RWPE2 (cell line): ENCODE results near the gene TRH.
A peak's percentile ranks its signal among the peaks of the same experiment; 100 is the strongest.

ENCODE experiments used
- ATAC-seq: fragments of 200-7000 bp; cut with Tn5 transposase; 3 replicates; pipeline ENCODE4 v1.9.1; 2021; ENCODE audit warnings: low read depth
- DNase-seq: peaks from one replicate; pipeline ENCODE4 v3.0.0-alpha.2; 2020; ENCODE audit warnings: low spot score
- H3K27ac ChIP-seq: fragments of 450-650 bp; 2 replicates; pipeline ENCODE4 v1.5.1; 2017; ENCODE audit warnings: mild to moderate bottlenecking; ENCODE audit not compliant: poor library complexity, severe bottlenecking
- H3K27me3 ChIP-seq: fragments of 250-450 bp; sonication (Bioruptor Pico); 2 replicates; pipeline ENCODE4 v1.5.1; 2021; ENCODE audit warnings: mild to moderate bottlenecking, moderate library complexity; ENCODE audit not compliant: insufficient read depth, poor library complexity, severe bottlenecking
- H3K36me3 ChIP-seq: fragments of 250-450 bp; sonication (Bioruptor Pico); 2 replicates; pipeline ENCODE4 v1.5.1; 2020; ENCODE audit warnings: low read depth, mild to moderate bottlenecking, moderate library complexity
- H3K4me1 ChIP-seq: fragments of 250-450 bp; sonication (Bioruptor Pico); 2 replicates; pipeline ENCODE4 v1.5.1; 2021; ENCODE audit warnings: mild to moderate bottlenecking, moderate library complexity; ENCODE audit not compliant: insufficient read depth, poor library complexity, severe bottlenecking
- H3K4me3 ChIP-seq: fragments of 250-450 bp; sonication (Bioruptor Pico); 2 replicates; pipeline ENCODE4 v1.5.1; 2021; ENCODE audit warnings: mild to moderate bottlenecking, moderate library complexity; ENCODE audit not compliant: severe bottlenecking
- H3K9me3 ChIP-seq: fragments of 250-450 bp; sonication (Bioruptor Pico); 2 replicates; pipeline ENCODE4 v1.5.1; 2021; ENCODE audit warnings: mild to moderate bottlenecking, moderate library complexity; ENCODE audit not compliant: severe bottlenecking
- TF ChIP-seq, protein P1 (sequence below): fragments of 450-650 bp; IDR thresholded peaks from one replicate; pipeline ENCODE4 v1.5.1; 2017; ENCODE audit warnings: mild to moderate bottlenecking, moderate library complexity; ENCODE audit not compliant: poor library complexity, severe bottlenecking

The TRH gene

DNA sequence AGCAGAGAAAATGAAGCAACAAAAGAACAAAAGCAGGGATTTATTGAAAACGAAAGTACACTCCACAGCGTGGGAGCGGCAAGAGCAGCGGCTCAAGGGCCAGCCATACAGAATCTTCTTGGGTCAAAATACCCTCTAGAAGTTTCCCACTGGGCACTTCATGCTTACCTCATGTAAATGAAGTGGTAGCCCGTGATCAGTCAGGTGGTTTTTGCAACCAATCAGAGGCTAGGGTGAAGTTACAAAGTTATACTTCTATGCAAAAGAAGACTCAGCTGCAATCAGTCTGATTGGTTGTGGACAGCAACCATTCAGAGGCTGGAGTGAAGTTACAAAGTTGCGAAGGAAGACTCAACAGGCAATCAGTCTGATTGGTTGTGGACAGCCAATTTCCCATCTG lies 37.8 kb upstream of the TRH start:
- peak overlapping the region; percentile 9 for H3K4me3 ChIP-seq
- ATAC-seq (peak; percentile 74), DNase-seq (no peak)
- H3K36me3 ChIP-seq: no peaks in the 10 kb centered on the region
- no peaks in the 10 kb centered on the region for H3K9me3 ChIP-seq
- no peak overlapping the region for H3K27ac ChIP-seq
- H3K4me1 ChIP-seq: peaks cover 4% of the 10 kb centered on the region
- TF ChIP-seq, protein P1, sequence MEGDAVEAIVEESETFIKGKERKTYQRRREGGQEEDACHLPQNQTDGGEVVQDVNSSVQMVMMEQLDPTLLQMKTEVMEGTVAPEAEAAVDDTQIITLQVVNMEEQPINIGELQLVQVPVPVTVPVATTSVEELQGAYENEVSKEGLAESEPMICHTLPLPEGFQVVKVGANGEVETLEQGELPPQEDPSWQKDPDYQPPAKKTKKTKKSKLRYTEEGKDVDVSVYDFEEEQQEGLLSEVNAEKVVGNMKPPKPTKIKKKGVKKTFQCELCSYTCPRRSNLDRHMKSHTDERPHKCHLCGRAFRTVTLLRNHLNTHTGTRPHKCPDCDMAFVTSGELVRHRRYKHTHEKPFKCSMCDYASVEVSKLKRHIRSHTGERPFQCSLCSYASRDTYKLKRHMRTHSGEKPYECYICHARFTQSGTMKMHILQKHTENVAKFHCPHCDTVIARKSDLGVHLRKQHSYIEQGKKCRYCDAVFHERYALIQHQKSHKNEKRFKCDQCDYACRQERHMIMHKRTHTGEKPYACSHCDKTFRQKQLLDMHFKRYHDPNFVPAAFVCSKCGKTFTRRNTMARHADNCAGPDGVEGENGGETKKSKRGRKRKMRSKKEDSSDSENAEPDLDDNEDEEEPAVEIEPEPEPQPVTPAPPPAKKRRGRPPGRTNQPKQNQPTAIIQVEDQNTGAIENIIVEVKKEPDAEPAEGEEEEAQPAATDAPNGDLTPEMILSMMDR: no peak
- H3K27me3 ChIP-seq: no peaks in the 10 kb centered on the region

DNA sequence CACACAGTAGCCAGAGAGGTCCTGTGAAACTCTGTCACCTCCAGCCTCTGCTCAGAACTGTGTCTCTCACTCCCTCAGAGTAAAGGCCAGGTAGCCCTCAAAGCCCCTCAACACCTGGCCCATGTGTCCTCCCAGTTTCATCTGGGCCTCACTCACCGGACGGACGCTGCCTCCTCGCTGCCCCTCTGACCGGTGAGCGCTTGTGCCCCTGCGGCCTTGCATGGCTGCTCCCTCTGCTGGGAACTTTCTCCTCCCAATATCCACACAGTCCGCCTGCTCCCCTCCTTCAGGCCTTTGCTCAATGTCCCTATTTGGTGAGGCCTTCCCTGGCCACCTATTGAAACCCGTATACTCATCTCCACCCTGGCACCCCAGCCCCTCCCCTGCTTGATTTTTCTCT lies 36.8 kb upstream of the TRH start:
- H3K27ac ChIP-seq: no peak overlapping the region
- DNase-seq (no peak), ATAC-seq (no peak)
- no peaks in the 10 kb centered on the region for H3K36me3 ChIP-seq
- no peaks in the 10 kb centered on the region for H3K9me3 ChIP-seq
- H3K4me3 ChIP-seq: no peak overlapping the region
- H3K4me1 ChIP-seq: peaks cover 4% of the 10 kb centered on the region
- TF ChIP-seq, protein P1: no peak
- H3K27me3 ChIP-seq: no peaks in the 10 kb centered on the region

DNA sequence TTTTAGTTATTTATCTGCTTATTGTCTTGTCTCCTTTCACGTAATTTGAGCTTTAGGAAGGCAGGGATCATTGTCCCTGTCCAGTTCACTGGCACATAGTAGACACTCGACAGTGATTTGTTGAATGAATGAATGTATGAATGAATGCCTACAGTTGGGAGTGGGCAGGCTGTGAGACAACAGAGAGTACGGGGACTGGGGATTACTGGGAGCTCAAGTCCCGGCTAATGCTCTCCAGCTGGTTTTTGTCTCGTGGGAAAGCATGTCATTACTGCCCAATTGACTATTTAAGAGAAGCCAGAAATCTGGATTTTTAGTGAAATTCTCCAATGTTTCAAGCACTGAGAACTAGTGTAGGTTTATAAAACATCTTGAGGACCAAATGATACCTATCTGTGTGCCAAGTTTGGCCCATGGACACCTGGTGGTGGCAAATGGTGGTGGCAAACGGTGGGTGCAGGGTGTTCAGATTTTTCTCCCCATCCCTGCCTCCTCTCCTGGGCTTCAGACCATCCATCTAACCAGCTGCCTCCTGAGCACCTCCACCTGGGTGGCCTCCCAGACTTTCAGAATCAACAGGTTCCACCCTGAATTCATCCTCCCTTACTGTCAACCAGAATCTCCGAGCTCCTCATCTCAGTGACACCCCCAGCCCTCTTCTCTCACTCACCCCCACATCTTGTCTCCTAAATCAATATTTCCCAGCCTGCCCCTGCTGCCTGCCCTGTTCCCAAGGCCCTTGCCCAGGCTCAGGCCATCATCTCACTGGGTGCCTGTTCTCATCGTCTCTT lies 36.2 kb upstream of the TRH start:
- Histone ChIP-seq H3K27ac (no peak overlapping the region), H3K27me3 (no peaks in the 10 kb centered on the region), H3K9me3 (no peaks in the 10 kb centered on the region), H3K4me3 (no peak overlapping the region), H3K36me3 (no peaks in the 10 kb centered on the region), H3K4me1 (peaks cover 4% of the 10 kb centered on the region)
- DNase-seq: no peak
- no peak for ATAC-seq
- TF ChIP-seq, protein P1: no peak

DNA sequence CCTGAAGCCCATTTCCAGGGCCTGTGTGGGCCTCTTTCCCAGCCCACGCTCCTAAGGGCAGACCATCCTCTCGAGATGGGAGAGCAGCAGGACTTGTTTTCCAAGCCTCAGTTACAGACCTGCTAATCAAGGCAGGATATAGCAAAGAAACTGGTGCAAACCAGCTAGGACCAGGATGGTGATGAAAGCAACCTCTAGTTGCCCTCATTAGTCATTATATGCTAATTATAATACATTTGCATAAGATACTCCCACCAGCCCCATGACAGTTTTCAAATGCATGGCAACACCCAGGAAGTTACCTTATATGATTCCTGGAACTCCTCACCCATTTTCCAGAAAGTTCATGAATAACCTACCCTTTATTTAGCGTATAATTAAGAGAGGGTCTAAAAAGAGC lies 34.4 kb upstream of the TRH start:
- no peak for DNase-seq
- Histone ChIP-seq H3K4me1 (peaks cover 4% of the 10 kb centered on the region), H3K36me3 (no peaks in the 10 kb centered on the region), H3K9me3 (no peaks in the 10 kb centered on the region), H3K4me3 (no peak overlapping the region), H3K27me3 (no peaks in the 10 kb centered on the region), H3K27ac (no peak overlapping the region)
- no peak for ATAC-seq
- TF ChIP-seq, protein P1: no peak

DNA sequence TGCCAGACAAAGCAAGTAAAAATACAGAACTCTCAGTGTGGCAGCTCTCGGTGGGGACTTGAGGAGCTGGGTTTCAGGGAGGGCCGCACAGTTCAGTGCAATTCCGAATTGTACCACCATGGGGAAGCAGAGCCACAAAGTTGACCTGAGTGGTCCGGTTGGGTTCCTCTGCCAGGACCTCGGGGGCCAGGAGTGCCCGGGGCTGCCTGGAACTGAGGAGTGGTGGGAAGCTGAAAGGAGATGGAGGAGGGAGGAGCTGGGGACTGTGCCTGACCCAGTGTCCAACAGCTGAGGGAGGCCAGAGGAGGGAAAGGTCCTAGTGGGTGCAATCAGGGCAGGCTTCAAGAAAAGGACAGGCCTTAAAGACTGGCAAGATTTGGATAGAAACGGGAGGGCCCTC lies 32.2 kb upstream of the TRH start:
- Histone ChIP-seq H3K36me3 (no peaks in the 10 kb centered on the region), H3K4me3 (no peak overlapping the region), H3K4me1 (no peaks in the 10 kb centered on the region), H3K27ac (no peak overlapping the region), H3K27me3 (no peaks in the 10 kb centered on the region), H3K9me3 (no peaks in the 10 kb centered on the region)
- DNase-seq (no peak), ATAC-seq (peak; percentile 90)
- TF ChIP-seq, protein P1: peak; percentile 74
